Measurements from ENCODE around the gene TCEA3.

TCEA3 gene

DNA sequence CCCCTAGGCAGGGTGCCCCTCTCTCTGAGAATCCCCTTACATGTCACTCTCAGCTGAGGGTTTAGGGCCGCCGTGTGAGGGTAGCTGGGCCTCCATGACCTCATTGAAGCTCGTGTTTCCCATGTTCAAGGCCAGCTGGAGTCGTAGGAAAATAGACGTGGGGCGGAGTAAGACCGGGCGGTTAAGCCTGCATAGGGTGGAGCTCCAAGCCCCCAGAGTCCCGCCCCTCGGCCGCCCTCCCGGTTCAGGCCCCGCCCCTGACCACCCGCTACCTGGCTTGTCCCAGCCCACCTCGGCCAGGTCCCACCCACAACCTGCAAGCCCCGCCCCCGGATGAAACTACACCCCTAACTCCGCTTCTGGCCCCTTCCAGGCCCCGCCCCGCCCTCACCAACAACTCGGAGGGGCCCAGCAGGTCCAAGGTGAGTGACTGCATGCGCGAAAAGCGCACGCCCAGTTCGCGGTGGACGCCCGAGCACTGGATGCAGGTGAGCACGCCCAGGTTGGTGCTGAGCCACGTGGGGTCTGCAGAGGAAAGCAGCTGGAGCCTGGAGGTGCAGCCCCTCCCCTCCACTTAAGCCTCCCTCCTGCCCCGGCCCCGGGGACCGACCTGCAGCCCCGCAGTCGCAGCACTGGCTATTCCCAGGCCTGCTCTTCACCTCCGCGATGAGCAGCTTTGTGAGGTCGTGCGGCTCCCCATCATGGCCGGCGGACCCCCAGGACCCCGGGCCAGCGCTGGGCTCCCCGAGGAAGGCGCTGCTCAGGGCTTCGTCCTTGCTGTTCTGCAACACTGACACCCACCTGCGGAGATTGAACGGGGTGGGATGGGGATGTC lies 12.2 kb upstream of the TCEA3 start:
- no peaks in the 10 kb centered on the region; the same call in 1 of the 2 replicates for H3K36me3 ChIP-seq (ENCODE audit: insufficient read depth, low read length)
- peak overlapping the region; percentile 39; the same call in 1 of the 2 replicates for H3K9ac ChIP-seq (ENCODE audit: low read depth, low read length)

DNA sequence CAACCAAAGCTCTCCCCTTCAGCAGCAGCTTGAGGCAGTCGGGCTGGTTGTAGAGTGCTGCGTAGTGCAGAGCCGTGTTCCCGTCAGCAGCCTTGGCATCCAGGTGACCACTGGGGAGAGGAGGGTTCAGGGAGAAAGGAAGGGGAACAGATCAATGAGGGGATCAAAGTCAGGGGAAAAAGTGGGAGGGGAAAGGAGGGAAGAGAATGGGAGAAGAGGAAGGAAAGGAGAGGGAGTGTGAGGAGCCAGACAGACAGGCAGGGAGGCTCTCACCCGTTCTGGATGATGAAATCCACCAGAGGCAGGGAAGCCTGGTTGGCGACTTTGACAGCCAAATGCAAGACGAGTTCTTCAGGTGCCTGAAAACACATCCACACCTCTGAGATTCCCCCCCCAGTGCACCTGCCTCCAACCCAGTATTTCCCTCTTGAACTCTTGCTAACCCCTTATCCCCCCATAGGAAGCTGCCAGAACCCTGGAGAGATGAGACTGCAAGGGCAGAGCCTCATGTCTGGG lies 9.8 kb upstream of the TCEA3 start:
- no peak overlapping the region for H3K9ac ChIP-seq (ENCODE audit: low read depth, low read length)
- no peaks in the 10 kb centered on the region for H3K9me3 ChIP-seq (ENCODE audit: control insufficient read depth, insufficient read depth, low read length)
- no peaks in the 10 kb centered on the region for H3K36me3 ChIP-seq (ENCODE audit: insufficient read depth, low read length)
- no peaks in the 10 kb centered on the region for H3K4me1 ChIP-seq (ENCODE audit: insufficient read depth, low read length)

More for the DNA sequence above, 12.2 kb upstream of the TCEA3 start:
- no peaks in the 10 kb centered on the region for H3K9me3 ChIP-seq (ENCODE audit: control insufficient read depth, insufficient read depth, low read length)
- no peaks in the 10 kb centered on the region for H3K4me1 ChIP-seq (ENCODE audit: insufficient read depth, low read length)

DNA sequence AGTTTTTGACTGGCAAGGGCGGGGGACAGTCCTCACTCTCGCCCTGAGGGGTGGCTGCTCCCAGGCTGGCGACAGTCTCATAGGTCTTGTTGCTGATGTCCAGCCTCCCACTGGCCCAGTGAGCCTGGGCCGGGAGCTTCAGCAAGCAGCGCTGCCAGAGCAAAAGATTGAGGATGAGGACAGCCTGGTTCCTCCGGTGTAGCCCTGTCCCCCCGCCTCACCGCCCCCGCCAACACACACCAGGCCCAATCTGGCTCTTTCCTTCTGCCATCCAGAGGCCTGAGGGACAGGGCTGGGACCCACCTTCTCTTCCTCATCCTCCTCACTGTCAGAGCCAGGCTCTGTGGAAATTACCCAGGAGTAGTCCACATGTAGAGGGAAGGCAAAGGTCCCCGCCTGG lies 8.6 kb upstream of the TCEA3 start:
- Histone ChIP-seq H3K4me1 (ENCODE audit: insufficient read depth, low read length) (no peaks in the 10 kb centered on the region), H3K36me3 (ENCODE audit: insufficient read depth, low read length) (no peaks in the 10 kb centered on the region)

DNA sequence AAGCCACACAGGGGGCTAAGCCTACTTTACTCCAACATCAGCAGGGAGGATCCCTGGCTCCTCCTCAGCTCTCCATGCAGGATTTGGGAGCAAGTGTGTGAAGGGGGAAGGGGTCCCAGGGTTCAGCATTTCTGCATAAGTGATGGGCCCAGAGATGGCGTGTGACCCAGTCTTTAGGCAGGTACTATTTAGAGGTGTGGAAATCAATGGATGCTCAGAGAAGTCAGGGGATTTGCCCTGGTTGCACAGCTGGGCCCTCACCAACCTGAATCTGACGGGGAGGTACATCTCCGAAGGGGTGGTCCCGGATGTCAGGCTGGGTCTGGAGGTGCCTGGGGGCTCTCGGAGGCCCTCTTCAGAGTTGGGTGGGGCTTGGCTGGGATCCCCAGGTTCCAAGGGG lies 6.9 kb upstream of the TCEA3 start:
- Histone ChIP-seq H3K36me3 (ENCODE audit: insufficient read depth, low read length) (peaks cover 2% of the 10 kb centered on the region; the same call in 1 of the 2 replicates), H3K9me3 (ENCODE audit: control insufficient read depth, insufficient read depth, low read length) (no peaks in the 10 kb centered on the region), H3K4me1 (ENCODE audit: insufficient read depth, low read length) (no peaks in the 10 kb centered on the region), H3K9ac (ENCODE audit: low read depth, low read length) (no peak overlapping the region)

More for the DNA sequence above, 8.6 kb upstream of the TCEA3 start:
- H3K9me3 ChIP-seq (ENCODE audit: control insufficient read depth, insufficient read depth, low read length) = no peaks in the 10 kb centered on the region
- no peak overlapping the region for H3K9ac ChIP-seq (ENCODE audit: low read depth, low read length)

DNA sequence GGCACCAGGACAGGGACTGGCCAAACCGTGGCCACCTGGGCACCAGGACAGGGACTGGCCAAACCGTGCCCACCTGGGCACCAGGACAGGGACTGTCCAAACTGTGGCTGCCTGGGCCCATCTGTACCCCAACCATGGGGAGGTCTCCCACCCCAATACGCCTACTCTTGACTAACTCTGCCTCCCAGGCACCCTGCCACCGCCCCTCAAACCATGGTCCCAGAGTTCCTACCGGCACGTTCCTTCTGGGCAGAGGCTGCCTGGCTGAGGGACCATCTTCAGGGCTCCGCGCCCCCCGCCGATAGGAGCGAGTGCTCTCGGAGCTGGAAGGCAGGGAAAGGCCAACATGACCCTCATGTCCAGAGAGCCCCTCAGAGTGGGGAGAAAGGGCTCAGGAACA lies 6.3 kb upstream of the TCEA3 start:
- peaks cover 2% of the 10 kb centered on the region; the same call in 1 of the 2 replicates for H3K36me3 ChIP-seq (ENCODE audit: insufficient read depth, low read length)
- no peak overlapping the region for H3K9ac ChIP-seq (ENCODE audit: low read depth, low read length)
- H3K4me1 ChIP-seq (ENCODE audit: insufficient read depth, low read length) = no peaks in the 10 kb centered on the region
- no peaks in the 10 kb centered on the region for H3K9me3 ChIP-seq (ENCODE audit: control insufficient read depth, insufficient read depth, low read length)

DNA sequence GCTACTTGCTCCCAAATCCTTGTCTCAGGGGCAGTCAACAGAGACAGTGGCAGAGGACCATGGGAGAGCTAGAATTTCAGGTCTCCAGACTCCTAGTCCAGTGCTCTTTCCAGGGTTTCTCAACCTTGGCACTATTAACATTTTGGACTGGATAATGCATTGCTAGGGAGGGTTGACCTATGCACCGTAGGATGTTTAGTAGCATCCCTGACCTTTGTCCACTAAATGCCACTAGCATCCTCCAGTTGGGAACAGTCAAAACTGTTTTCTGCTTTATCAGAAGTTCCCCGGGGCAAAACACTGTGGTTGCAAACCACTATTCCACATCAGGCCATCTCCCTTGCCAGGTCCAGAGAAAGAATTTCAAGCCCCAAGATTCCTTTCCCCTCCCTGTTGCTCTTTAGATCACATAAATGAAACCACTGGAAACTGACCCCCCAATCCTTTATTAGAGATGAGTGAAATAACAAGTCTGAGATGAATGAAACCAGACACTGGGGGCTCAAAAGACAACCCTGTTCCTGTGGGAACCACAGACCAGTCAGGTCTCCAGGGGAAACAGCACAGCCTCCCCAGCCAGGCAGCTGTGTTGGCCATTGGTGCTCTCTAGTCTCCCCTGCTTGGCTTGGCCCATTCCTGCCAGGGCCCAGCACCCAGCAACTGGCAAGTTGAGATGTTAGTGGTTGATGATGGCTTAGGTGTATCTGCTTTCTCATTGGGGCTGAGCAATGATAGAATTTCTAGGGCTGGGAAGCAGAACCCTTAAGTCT lies 3.8 kb upstream of the TCEA3 start:
- peaks cover 7% of the 10 kb centered on the region; the same call in 1 of the 2 replicates for H3K4me1 ChIP-seq (ENCODE audit: insufficient read depth, low read length)
- H3K36me3 ChIP-seq (ENCODE audit: insufficient read depth, low read length) = peaks cover 2% of the 10 kb centered on the region; the same call in 1 of the 2 replicates
- H3K9me3 ChIP-seq (ENCODE audit: control insufficient read depth, insufficient read depth, low read length) = no peaks in the 10 kb centered on the region
- no peak overlapping the region for H3K9ac ChIP-seq (ENCODE audit: low read depth, low read length)

DNA sequence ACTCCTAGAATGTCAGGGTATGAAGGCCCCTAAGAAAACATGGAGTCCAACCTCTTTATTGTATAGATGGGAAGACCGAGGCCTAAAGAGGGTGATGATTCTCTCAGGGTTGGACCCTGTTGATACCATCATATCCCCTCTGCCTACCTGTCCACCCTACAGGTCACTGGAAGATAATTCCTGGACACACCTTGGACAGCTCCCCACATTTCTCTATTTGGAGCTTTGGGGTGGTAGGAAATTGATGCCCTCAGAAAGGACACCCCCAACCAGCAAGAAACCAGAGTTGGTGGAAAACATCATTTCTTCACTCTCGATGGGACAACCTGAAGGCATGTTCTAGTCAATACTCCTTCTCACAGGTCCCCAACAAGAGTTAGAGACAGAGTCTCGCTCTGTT lies 3.0 kb upstream of the TCEA3 start:
- peaks cover 2% of the 10 kb centered on the region; the same call in 1 of the 2 replicates for H3K36me3 ChIP-seq (ENCODE audit: insufficient read depth, low read length)
- no peak overlapping the region for H3K9ac ChIP-seq (ENCODE audit: low read depth, low read length)
- no peaks in the 10 kb centered on the region for H3K9me3 ChIP-seq (ENCODE audit: control insufficient read depth, insufficient read depth, low read length)
- H3K4me1 ChIP-seq (ENCODE audit: insufficient read depth, low read length) = peaks cover 9% of the 10 kb centered on the region; the same call in 1 of the 2 replicates

DNA sequence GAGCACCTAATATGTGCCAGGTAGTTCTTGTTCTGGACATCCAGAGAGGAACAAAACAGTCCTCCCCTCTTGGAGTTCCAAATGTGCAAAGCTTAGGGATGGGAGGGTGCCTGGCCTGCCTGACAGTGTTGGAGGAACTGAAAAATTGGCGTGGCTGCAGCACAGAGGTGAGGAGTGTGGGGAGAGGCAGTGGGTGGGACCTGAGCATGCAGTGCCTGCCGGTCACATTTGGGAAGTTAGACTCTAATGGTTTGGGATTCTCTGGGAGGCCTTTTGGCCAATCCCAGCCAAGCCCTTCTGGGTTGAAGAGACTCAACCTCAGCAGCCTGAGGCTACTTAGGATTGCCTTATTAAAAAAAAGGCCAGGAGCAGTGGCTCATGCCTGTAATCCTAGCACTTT lies 2.3 kb upstream of the TCEA3 start:
- peaks cover 2% of the 10 kb centered on the region; the same call in 1 of the 2 replicates for H3K36me3 ChIP-seq (ENCODE audit: insufficient read depth, low read length)
- H3K9ac ChIP-seq (ENCODE audit: low read depth, low read length) = no peak overlapping the region
- H3K4me1 ChIP-seq (ENCODE audit: insufficient read depth, low read length) = peaks cover 9% of the 10 kb centered on the region; the same call in 1 of the 2 replicates
- H3K9me3 ChIP-seq (ENCODE audit: control insufficient read depth, insufficient read depth, low read length) = no peaks in the 10 kb centered on the region

DNA sequence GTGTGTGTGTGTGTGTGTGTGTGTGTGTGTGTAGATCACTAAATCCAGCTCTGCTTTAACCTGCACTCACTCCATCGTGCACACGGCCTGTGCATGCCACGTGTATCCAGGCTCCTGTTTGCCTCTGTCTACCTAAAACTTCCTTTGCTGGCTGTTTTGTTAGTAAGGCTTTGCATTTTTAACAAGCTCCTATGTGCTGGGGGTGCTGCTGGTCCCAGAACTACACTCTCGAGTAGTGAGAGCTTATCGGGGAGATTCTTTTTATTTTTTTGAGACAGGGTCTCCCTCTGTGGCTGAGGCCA lies 596 bp upstream of the TCEA3 start:
- H3K36me3 ChIP-seq (ENCODE audit: insufficient read depth, low read length) = peaks cover 2% of the 10 kb centered on the region; the same call in 1 of the 2 replicates
- peak overlapping the region; percentile 51 for H3K9ac ChIP-seq (ENCODE audit: low read depth, low read length)
- no peaks in the 10 kb centered on the region for H3K9me3 ChIP-seq (ENCODE audit: control insufficient read depth, insufficient read depth, low read length)
- H3K4me1 ChIP-seq (ENCODE audit: insufficient read depth, low read length) = peaks cover 9% of the 10 kb centered on the region; the same call in 1 of the 2 replicates

DNA sequence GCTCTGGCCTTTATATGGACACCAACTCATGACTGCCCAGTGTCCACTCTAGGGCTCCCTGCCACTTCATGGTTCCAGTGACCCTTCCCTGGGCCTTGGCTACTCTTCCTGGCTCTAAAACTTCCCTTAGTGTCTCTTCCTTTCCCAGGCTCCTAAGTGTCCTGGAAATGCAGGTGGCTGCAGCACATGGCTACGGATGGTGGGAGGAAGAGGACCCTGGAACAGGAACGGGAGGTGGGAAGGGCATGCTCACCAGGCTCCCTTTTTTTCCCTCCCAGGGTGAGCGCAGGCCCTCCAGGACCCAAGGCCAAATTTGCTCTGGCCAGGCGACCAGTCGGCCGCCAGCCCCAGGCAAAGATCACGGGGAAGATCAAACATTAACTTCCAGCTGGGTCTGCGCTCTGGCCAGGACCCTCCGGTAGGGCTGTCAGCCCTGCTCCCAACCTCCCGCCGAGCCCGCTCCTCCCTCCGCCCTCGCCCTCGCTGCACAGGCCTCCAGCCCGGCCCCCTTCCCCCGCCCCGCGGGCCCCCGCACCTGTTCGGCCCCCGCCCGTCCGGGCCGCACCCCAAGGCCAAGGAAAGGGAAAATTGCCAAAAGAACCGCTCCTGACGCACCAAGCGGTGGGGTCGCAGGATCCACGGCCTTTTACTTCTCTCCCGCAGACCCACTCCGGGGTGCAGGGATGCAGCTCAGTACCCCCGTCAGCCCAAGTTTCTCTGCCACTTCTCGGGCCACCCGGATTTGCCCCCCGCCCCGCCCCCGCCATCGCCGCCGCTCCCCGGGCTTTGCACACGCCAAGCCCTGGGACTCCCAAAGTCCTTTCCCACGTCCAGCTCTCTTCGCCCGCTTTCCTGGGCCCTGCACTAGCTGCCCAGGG lies 894 bp downstream of the TCEA3 start:
- Histone ChIP-seq H3K9me3 (ENCODE audit: control insufficient read depth, insufficient read depth, low read length) (no peaks in the 10 kb centered on the region), H3K4me1 (ENCODE audit: insufficient read depth, low read length) (peaks cover 9% of the 10 kb centered on the region; the same call in 1 of the 2 replicates), H3K36me3 (ENCODE audit: insufficient read depth, low read length) (peaks cover 2% of the 10 kb centered on the region; the same call in 1 of the 2 replicates), H3K9ac (ENCODE audit: low read depth, low read length) (peak overlapping the region; percentile 60; the same call in 1 of the 2 replicates)

DNA sequence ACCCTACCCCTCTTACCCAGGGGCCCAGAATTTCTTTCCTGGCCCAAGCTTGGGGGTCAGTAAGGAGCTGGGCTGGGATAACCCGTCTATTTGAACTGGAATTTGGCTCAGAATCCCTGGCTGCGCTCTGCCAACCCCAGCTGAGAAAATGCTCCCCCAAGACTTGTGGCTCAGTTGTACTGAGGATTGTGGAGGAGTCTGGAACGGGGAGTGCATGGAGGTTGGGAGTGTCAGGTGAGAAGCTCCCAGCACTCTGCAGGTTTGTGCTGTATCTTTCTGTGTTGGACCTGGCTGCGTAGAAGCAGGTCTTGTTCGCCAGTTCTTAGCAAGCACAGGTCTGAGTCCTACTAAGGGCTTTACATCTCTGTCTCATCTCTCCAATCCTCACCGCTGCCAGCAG lies 1.6 kb downstream of the TCEA3 start:
- H3K36me3 ChIP-seq (ENCODE audit: insufficient read depth, low read length) = peaks cover 1% of the 10 kb centered on the region; the same call in 1 of the 2 replicates

DNA sequence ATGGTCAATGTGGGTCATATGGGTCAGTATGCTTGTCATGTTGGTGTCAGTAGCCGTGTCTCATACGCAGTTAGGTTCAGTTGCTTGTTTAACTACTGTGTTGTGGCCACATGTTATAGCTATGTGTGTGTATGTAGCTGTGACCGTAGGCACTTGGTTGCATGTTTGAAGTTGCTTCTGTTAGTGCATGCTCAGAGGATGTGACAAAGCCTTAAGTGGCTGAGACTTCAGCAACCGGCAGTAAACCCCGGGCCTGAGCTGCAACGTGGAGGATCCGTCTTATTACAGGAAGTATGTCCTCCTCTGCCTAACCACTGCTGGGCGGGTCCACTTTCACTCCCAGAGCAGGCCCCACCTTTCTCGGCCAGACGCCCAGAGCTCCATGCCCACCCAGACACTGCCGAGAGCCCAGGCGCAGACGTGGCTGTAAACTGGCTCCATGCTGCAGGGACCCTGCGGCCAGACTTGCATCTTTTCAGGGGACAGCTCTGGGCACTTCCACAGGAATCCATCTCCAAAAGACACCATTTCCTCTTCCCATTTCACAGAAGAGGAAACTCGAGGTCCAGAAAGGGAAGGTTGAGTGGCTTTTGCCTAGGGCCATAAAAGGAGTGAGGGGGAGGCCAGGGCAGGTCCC lies 2.2 kb downstream of the TCEA3 start:
- H3K36me3 ChIP-seq (ENCODE audit: insufficient read depth, low read length) = no peaks in the 10 kb centered on the region; the same call in 1 of the 2 replicates
- peaks cover 9% of the 10 kb centered on the region; the same call in 1 of the 2 replicates for H3K4me1 ChIP-seq (ENCODE audit: insufficient read depth, low read length)
- no peak overlapping the region for H3K9ac ChIP-seq (ENCODE audit: low read depth, low read length)
- no peaks in the 10 kb centered on the region for H3K9me3 ChIP-seq (ENCODE audit: control insufficient read depth, insufficient read depth, low read length)

More for the DNA sequence above, 1.6 kb downstream of the TCEA3 start:
- Histone ChIP-seq H3K9me3 (ENCODE audit: control insufficient read depth, insufficient read depth, low read length) (no peaks in the 10 kb centered on the region), H3K9ac (ENCODE audit: low read depth, low read length) (no peak overlapping the region), H3K4me1 (ENCODE audit: insufficient read depth, low read length) (peaks cover 9% of the 10 kb centered on the region; the same call in 1 of the 2 replicates)

DNA sequence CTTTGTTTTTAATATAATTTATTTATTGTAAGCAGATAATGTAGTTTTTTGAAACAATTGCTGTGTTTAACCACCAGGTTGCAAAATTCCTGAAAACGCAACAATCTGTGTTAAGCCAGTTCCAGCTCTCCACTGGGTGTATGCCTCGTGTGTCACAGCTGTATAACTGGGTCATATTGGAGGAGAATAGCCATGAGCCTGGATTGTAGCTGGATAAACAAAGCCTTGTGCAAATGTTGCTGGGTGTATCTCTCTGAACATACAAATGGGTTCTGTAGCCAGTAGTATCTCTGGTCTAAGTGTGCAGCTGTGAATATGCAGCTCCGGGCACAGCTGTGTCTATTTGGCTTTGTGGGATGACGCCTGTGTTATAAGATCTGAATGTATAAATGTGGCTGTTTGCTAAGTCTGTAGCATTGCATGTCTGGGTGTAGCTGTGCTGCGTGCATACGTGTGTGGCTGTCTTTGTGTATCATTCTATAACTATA lies 2.8 kb downstream of the TCEA3 start:
- H3K9ac ChIP-seq (ENCODE audit: low read depth, low read length) = no peak overlapping the region
- H3K36me3 ChIP-seq (ENCODE audit: insufficient read depth, low read length) = no peaks in the 10 kb centered on the region; the same call in 1 of the 2 replicates
- no peaks in the 10 kb centered on the region for H3K9me3 ChIP-seq (ENCODE audit: control insufficient read depth, insufficient read depth, low read length)
- H3K4me1 ChIP-seq (ENCODE audit: insufficient read depth, low read length) = peaks cover 9% of the 10 kb centered on the region; the same call in 1 of the 2 replicates
